DMS 273 (cell line): ENCODE data around the gene SLC22A23.
A peak's percentile ranks its signal among the peaks of the same experiment; 100 is the strongest.

Experiments
- DNase-seq: peaks from one replicate; lab custom pipeline; 2025; ENCODE audit not compliant: unreplicated experiment; lab: John Stamatoyannopoulos, UW

Gene SLC22A23

GRCh38 chr6:3406362-3406821, 50.5 kb downstream of the SLC22A23 start:
- DNase-seq = no peak

- DNase-seq = no peak
Measured at GRCh38 chr6:3405679-3406078, 51.2 kb downstream of the SLC22A23 start.

- no peak for DNase-seq
Measured at GRCh38 chr6:3405182-3405518, 51.7 kb downstream of the SLC22A23 start.

GRCh38 chr6:3403238-3404173, 53.3 kb downstream of the SLC22A23 start:
- peak; percentile 11 for DNase-seq

GRCh38 chr6:3402310-3403237, 54.3 kb downstream of the SLC22A23 start:
- no peak for DNase-seq

GRCh38 chr6:3400162-3400561, 56.7 kb downstream of the SLC22A23 start:
- no peak for DNase-seq

GRCh38 chr6:3398755-3399696, 57.8 kb downstream of the SLC22A23 start:
- no peak for DNase-seq

GRCh38 chr6:3398165-3398562, 58.7 kb downstream of the SLC22A23 start:
- no peak for DNase-seq

GRCh38 chr6:3397229-3398164, 59.4 kb downstream of the SLC22A23 start:
- DNase-seq = no peak

GRCh38 chr6:3396503-3397180, 60.2 kb downstream of the SLC22A23 start:
- DNase-seq = no peak

- DNase-seq = no peak
Measured at GRCh38 chr6:3394671-3395070, 62.2 kb downstream of the SLC22A23 start.

GRCh38 chr6:3393836-3394202, 63.0 kb downstream of the SLC22A23 start:
- no peak for DNase-seq

- no peak for DNase-seq
Measured at GRCh38 chr6:3392930-3393835, 63.7 kb downstream of the SLC22A23 start.

GRCh38 chr6:3391902-3392458, 64.9 kb downstream of the SLC22A23 start:
- no peak for DNase-seq

GRCh38 chr6:3390698-3391097, 66.2 kb downstream of the SLC22A23 start:
- DNase-seq = no peak

- DNase-seq = no peak
Measured at GRCh38 chr6:3389390-3390167, 67.3 kb downstream of the SLC22A23 start.

- no peak for DNase-seq
Measured at GRCh38 chr6:3388786-3389185, 68.1 kb downstream of the SLC22A23 start.
